IPS-15b (cell line): ENCODE measurements around the gene USP35.
"Not testable (repeated sequence)": the region's sequence is repeated elsewhere in the genome, so short reads cannot be mapped to it uniquely, and the experiment has no call there.

Experiments used
- H3K27me3 ChIP-seq: one replicate; pipeline ENCODE4 v1.6.1; 2013; ENCODE audit warnings: low read length; ENCODE audit not compliant: control insufficient read depth, insufficient read depth
- H3K36me3 ChIP-seq: one replicate; pipeline ENCODE4 v1.6.1; 2013; ENCODE audit warnings: low read length; ENCODE audit not compliant: control insufficient read depth, insufficient read depth
- H3K4me1 ChIP-seq: one replicate; pipeline ENCODE4 v1.6.1; 2013; ENCODE audit warnings: mild to moderate bottlenecking, low read length; ENCODE audit not compliant: control insufficient read depth, insufficient read depth
- H3K4me3 ChIP-seq: one replicate; pipeline ENCODE4 v1.5.1; 2013; ENCODE audit warnings: low read depth, low read length
- H3K9ac ChIP-seq: one replicate; pipeline ENCODE4 v1.6.1; 2013; ENCODE audit warnings: low read depth, mild to moderate bottlenecking, low read length
- H3K9me3 ChIP-seq: one replicate; pipeline ENCODE4 v1.6.1; 2013; ENCODE audit warnings: mild to moderate bottlenecking, low read length; ENCODE audit not compliant: control insufficient read depth, insufficient read depth

The USP35 gene

DNA sequence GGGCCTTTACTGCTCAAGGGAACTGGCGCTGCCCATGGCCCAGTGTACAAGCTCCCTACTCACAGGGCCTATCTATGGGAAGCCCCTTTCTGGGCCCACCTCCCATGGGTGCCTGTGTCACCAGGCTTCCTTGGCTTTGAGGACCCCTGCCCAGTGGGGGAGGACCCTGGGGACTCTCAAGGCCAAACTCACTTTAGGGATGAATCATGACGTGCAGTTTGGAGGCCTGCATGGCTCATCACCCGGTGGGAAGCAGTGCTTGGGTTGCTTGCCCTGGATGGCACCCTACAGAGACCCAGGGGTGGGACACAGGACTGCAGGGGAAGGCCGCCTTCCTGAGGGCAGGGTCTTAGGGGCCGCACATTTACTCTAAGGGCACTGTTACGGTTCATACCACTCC, 16.8 kb upstream of the USP35 start:
- Histone ChIP-seq H3K9me3 (no peaks in the 10 kb centered on the region), H3K9ac (no peak overlapping the region), H3K4me3 (no peak overlapping the region), H3K27me3 (no peaks in the 10 kb centered on the region), H3K4me1 (no peaks in the 10 kb centered on the region), H3K36me3 (peaks cover 2% of the 10 kb centered on the region)

DNA sequence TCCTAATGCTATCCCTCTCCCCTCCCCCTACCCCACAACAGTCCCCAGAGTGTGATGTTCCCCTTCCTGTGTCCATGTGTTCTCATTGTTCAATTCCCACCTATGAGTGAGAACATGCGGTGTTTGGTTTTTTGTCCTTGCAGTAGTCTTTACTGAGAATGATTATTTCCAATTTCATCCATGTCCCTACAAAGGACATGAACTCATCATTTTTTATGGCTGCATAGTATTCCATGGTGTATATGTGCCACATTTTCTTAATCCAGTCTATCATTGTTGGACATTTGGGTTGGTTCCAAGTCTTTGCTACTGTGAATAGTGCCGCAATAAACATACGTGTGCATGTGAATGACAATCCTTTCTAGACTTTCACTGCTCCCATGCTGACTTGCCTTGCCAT, 12.9 kb upstream of the USP35 start:
- not testable (repeated sequence) for H3K9ac ChIP-seq, H3K4me1 ChIP-seq, H3K36me3 ChIP-seq, H3K9me3 ChIP-seq, H3K27me3 ChIP-seq, H3K4me3 ChIP-seq

- Histone ChIP-seq H3K9ac (no peak overlapping the region), H3K9me3 (no peaks in the 10 kb centered on the region), H3K27me3 (no peaks in the 10 kb centered on the region), H3K4me1 (no peaks in the 10 kb centered on the region), H3K4me3 (no peak overlapping the region), H3K36me3 (peaks cover 2% of the 10 kb centered on the region)
These were observed 12.0 kb upstream of the USP35 start for GRCh38 chr11:78176605-78177141.

DNA sequence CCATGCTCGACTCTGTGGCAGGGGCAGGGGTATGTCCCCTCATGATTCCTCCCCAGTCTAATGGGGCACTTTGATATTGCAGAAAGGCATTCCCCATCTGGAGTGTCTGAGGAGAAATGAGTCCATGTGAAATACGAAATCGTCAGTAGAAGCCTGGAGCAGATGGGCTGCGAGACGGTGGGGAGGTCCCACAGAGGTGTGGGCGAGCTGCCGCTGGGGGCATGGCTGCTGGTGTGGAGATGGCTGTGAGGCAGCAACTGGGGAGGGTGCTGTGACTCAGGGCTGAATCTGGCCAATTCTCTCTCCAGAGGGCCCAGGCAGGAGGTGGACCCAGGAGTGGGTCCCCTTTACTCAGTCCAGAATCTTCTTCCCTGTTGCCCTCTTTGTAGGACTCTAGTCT, 11.5 kb upstream of the USP35 start:
- no peak overlapping the region for H3K4me3 ChIP-seq
- no peak overlapping the region for H3K9ac ChIP-seq
- peaks cover 2% of the 10 kb centered on the region for H3K36me3 ChIP-seq
- no peaks in the 10 kb centered on the region for H3K27me3 ChIP-seq
- H3K9me3 ChIP-seq, result no peaks in the 10 kb centered on the region
- no peaks in the 10 kb centered on the region for H3K4me1 ChIP-seq

- Histone ChIP-seq H3K4me1 (no peaks in the 10 kb centered on the region), H3K36me3 (no peaks in the 10 kb centered on the region), H3K27me3 (no peaks in the 10 kb centered on the region), H3K4me3 (no peak overlapping the region), H3K9me3 (no peaks in the 10 kb centered on the region), H3K9ac (no peak overlapping the region)
These were observed 9.2 kb upstream of the USP35 start for GRCh38 chr11:78179459-78180071.

- H3K9me3 ChIP-seq, result no peaks in the 10 kb centered on the region
- H3K36me3 ChIP-seq, result no peaks in the 10 kb centered on the region
- no peak overlapping the region for H3K4me3 ChIP-seq
- H3K9ac ChIP-seq, result no peak overlapping the region
- no peaks in the 10 kb centered on the region for H3K27me3 ChIP-seq
- no peaks in the 10 kb centered on the region for H3K4me1 ChIP-seq
These were observed 8.0 kb upstream of the USP35 start for GRCh38 chr11:78180751-78181150.

DNA sequence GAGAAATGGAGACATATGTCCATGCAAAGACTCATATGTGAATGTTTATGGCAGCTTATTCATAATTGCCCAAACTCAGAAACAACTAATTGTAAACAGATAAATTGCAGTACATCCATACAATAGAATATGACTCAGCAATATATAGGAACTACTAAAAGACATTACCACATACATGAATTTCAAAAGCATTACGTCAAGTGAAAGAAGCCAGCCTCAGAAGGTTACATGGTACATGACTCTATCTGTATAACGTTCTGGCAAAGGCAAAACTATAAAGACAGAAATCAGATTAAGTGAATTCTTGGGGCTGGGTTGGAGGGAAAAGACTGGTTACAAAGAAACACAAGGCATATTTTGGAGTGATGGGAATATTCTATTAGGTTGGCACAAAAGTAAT, 7.5 kb upstream of the USP35 start:
- Histone ChIP-seq H3K9me3 (no peaks in the 10 kb centered on the region), H3K4me3 (no peak overlapping the region), H3K4me1 (no peaks in the 10 kb centered on the region), H3K36me3 (no peaks in the 10 kb centered on the region), H3K27me3 (no peaks in the 10 kb centered on the region), H3K9ac (no peak overlapping the region)

- H3K36me3 ChIP-seq, result no peaks in the 10 kb centered on the region
- H3K4me1 ChIP-seq, result peaks cover 4% of the 10 kb centered on the region
- H3K9ac ChIP-seq, result no peak overlapping the region
- no peaks in the 10 kb centered on the region for H3K9me3 ChIP-seq
- H3K27me3 ChIP-seq, result peaks cover 8% of the 10 kb centered on the region
- peak overlapping the region; percentile 84 for H3K4me3 ChIP-seq
These were observed 1.1 kb upstream of the USP35 start for GRCh38 chr11:78187366-78188285.

- H3K27me3 ChIP-seq, result peaks cover 8% of the 10 kb centered on the region
- no peak overlapping the region for H3K9ac ChIP-seq
- no peaks in the 10 kb centered on the region for H3K9me3 ChIP-seq
- peaks cover 4% of the 10 kb centered on the region for H3K4me1 ChIP-seq
- no peaks in the 10 kb centered on the region for H3K36me3 ChIP-seq
- H3K4me3 ChIP-seq, result peak overlapping the region; percentile 86
These were observed 530 bp downstream of the USP35 start for GRCh38 chr11:78189174-78189724.

GRCh38 chr11:78189851-78190250, 1.1 kb downstream of the USP35 start:
- peaks cover 8% of the 10 kb centered on the region for H3K27me3 ChIP-seq
- H3K9ac ChIP-seq, result no peak overlapping the region
- H3K36me3 ChIP-seq, result no peaks in the 10 kb centered on the region
- no peaks in the 10 kb centered on the region for H3K9me3 ChIP-seq
- no peak overlapping the region for H3K4me3 ChIP-seq
- H3K4me1 ChIP-seq, result peaks cover 4% of the 10 kb centered on the region

DNA sequence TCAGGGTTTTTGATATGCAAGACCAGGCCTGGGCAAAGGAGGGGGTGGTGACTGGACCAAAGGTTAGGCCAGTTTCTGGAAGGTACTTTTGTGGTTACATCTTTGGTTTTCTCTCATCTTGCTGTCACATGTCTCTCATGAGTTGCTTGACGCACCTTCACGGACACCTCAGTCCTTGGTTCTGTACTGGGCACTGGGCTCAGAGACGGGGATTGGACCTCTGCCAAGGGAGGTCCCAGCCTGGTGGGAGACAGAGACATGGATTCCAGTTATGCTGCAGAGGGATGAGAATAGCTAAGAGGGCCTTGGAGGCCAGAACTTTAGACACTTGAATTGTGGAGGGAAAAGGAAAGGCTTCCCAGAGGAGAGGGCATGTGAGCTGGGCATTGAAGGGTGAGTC, 1.7 kb downstream of the USP35 start:
- Histone ChIP-seq H3K27me3 (peaks cover 8% of the 10 kb centered on the region), H3K36me3 (no peaks in the 10 kb centered on the region), H3K4me3 (no peak overlapping the region), H3K4me1 (peaks cover 4% of the 10 kb centered on the region), H3K9me3 (no peaks in the 10 kb centered on the region), H3K9ac (no peak overlapping the region)
